ENCODE results near the gene PRKD1. TPM values are rescaled to one million over a fixed set of nuclear protein-coding genes. Genes with fewer than 3 reads are reported as not detected.

PRKD1 gene
- total RNA-seq, 1 experiment from 2014 or later = 2.7 TPM

GRCh38 chr14:29706700-29707099, 220.9 kb downstream of the PRKD1 start:
- H2BK15ac ChIP-seq (ENCODE audit: low read depth, low read length) = no peak overlapping the region
- no peaks in the 10 kb centered on the region for H3K79me1 ChIP-seq (ENCODE audit: insufficient read depth, low read depth, low read length, poor library complexity, severe bottlenecking)
- no peak overlapping the region for H4K5ac ChIP-seq (ENCODE audit: insufficient read length, low read depth, low read length)
- H2AK5ac ChIP-seq (ENCODE audit: insufficient read length, low read length) = no peak overlapping the region
- no peak overlapping the region for H3K4me3 Mint-ChIP-seq
- no peaks in the 10 kb centered on the region for H4K20me1 ChIP-seq (ENCODE audit: control insufficient read depth, insufficient read depth, insufficient read length)
- H3K36me3 Mint-ChIP-seq (ENCODE audit: insufficient read depth in 1 of 3, low read depth in 3 of 3) = no peaks in the 10 kb centered on the region; a peak in 1 of 7 replicates
- H3K79me2 ChIP-seq (ENCODE audit: insufficient read depth, low read length) = no peaks in the 10 kb centered on the region
- H3K9me3 Mint-ChIP-seq = no peaks in the 10 kb centered on the region
- H3K4me2 ChIP-seq (ENCODE audit: insufficient read depth, insufficient read length, low read length) = no peak overlapping the region
- DNase-seq = no peak
- no peak overlapping the region for H3K56ac ChIP-seq (ENCODE audit: insufficient read length, low read depth, low read length)
- H2BK120ac ChIP-seq (ENCODE audit: low read depth, low read length, poor library complexity, severe bottlenecking) = no peak overlapping the region
- H3K23me2 ChIP-seq (ENCODE audit: insufficient read length, low read depth, low read length, poor library complexity, severe bottlenecking) = no peaks in the 10 kb centered on the region
- H3K4ac ChIP-seq (ENCODE audit: low read depth, low read length) = no peak overlapping the region
- H3T11ph ChIP-seq (ENCODE audit: low read length) = no peak overlapping the region
- no peak overlapping the region for H3K27ac ChIP-seq (ENCODE audit: insufficient read length, low read depth, low read length)
- no peak overlapping the region for H2BK5ac ChIP-seq (ENCODE audit: insufficient read length, low read length)
- H3K4me1 ChIP-seq (ENCODE audit: insufficient read depth, low read length) = no peaks in the 10 kb centered on the region
- no CpG with 5 or more reads among the region's 1 CpG for WGBS (ENCODE audit: extremely low coverage, insufficient read length, low lambda C conversion rate)
- no peaks in the 10 kb centered on the region for H3K4me1 Mint-ChIP-seq
- no peak overlapping the region for H3K27ac Mint-ChIP-seq
- no peaks in the 10 kb centered on the region for H3K27me3 Mint-ChIP-seq (ENCODE audit: low read depth)
- H3K9ac ChIP-seq (ENCODE audit: extremely low read depth, insufficient read length, low read length) = no peak overlapping the region
- H4K8ac ChIP-seq (replicated peaks; ENCODE audit: insufficient read length, low read depth, low read length) = no peak overlapping the region
- TF ChIP-seq, protein P1, sequence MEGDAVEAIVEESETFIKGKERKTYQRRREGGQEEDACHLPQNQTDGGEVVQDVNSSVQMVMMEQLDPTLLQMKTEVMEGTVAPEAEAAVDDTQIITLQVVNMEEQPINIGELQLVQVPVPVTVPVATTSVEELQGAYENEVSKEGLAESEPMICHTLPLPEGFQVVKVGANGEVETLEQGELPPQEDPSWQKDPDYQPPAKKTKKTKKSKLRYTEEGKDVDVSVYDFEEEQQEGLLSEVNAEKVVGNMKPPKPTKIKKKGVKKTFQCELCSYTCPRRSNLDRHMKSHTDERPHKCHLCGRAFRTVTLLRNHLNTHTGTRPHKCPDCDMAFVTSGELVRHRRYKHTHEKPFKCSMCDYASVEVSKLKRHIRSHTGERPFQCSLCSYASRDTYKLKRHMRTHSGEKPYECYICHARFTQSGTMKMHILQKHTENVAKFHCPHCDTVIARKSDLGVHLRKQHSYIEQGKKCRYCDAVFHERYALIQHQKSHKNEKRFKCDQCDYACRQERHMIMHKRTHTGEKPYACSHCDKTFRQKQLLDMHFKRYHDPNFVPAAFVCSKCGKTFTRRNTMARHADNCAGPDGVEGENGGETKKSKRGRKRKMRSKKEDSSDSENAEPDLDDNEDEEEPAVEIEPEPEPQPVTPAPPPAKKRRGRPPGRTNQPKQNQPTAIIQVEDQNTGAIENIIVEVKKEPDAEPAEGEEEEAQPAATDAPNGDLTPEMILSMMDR (conservative IDR thresholded peaks at IDR 0.05) = no peak
- H2BK12ac ChIP-seq (ENCODE audit: insufficient read length, low read depth, low read length) = no peak overlapping the region
- no peaks in the 10 kb centered on the region for H3K27me3 ChIP-seq (ENCODE audit: insufficient read depth, low read length)
- no peak overlapping the region for H4K91ac ChIP-seq (ENCODE audit: insufficient read length, low read depth, low read length)
- H3K18ac ChIP-seq (ENCODE audit: insufficient read length, low read depth, low read length) = no peak overlapping the region
- no peak overlapping the region for H3K14ac ChIP-seq (ENCODE audit: insufficient read depth, low read length)
- no peak overlapping the region for H3K23ac ChIP-seq (ENCODE audit: insufficient read length, low read depth, low read length)
- H2AFZ ChIP-seq (ENCODE audit: low read length) = no peak overlapping the region
- no peak overlapping the region for H2BK20ac ChIP-seq (ENCODE audit: low read depth, low read length, poor library complexity, severe bottlenecking)
- no peaks in the 10 kb centered on the region for H3K9me3 ChIP-seq (ENCODE audit: control insufficient read depth, low read depth, low read length)
